Mucosa of descending colon (tissue), 3 donors: ENCODE results near the gene SDK1. TPM values are rescaled to one million over a fixed set of nuclear protein-coding genes. Genes with fewer than 3 reads are reported as not detected.

ENCODE experiments used
- ATAC-seq: fragments of 200-7000 bp; cut with Tn5 transposase; one replicate; pipeline ENCODE4 v1.9.1; 2020; ENCODE audit warnings: mild to moderate bottlenecking, moderate library complexity
- DNase-seq, 3 donors: peaks; one replicate each; pipeline ENCODE4 v3.0.0-alpha.2; 2020
- H3K36me3 ChIP-seq: fragments of 200-600 bp; one replicate; pipeline ENCODE4 v1.8.0; 2021; ENCODE audit warnings: low read depth, mild to moderate bottlenecking
- H3K4me1 ChIP-seq: fragments of 200-600 bp; one replicate; pipeline ENCODE4 v1.8.0; 2021; ENCODE audit warnings: low read depth, mild to moderate bottlenecking
- H3K4me3 ChIP-seq: fragments of 200-600 bp; one replicate; pipeline ENCODE4 v1.8.0; 2021; ENCODE audit warnings: mild to moderate bottlenecking
- H3K9me3 ChIP-seq: fragments of 200-600 bp; one replicate; pipeline ENCODE4 v1.8.0; 2021; ENCODE audit warnings: mild to moderate bottlenecking
- CTCF ChIP-seq: fragments of 200-600 bp; IDR thresholded peaks from one replicate; pipeline ENCODE4 v1.8.0; 2022; ENCODE audit warnings: antibody characterized with exemption, mild to moderate bottlenecking
- intact Hi-C, 2 donors: fragments of 100-400 bp; cut with DNase I in 1 of 2; cut with micrococcal nuclease in 1 of 2; formaldehyde crosslinking; loops; one replicate each; pipeline versions ENCODE4 v1.11.0 to v1.11.1; 2022; cut with DNase I, micrococcal nuclease
- total RNA-seq, 3 donors: library from RNA; stranded (reverse); fragmentation: NEBNext Ultra II Directional in 2 of 3; extraction: Animal tissue kit (Norgen Biotek cat#: 25700) in 2 of 3; gene quantifications; one replicate each; pipeline versions ENCODE4 v1.2.1 to v1.2.4, GENCODE V29; 2021 to 2023
- donor health status: DM: no; HTN: no; CAD: no; lungs with moderate emphysema.
- donor health status: DM: no; HTN: no; CAD: no.
- donor health status: DM: no; HTN: yes; CAD: no.

Gene SDK1
- total RNA-seq, 3 donors from 2014 or later = 2.7 to 20.2 (median 4.2) TPM

GRCh38 chr7:3482147-3482921 is 181.3 kb downstream of the SDK1 start:
- DNase-seq (peak in 1 of 3 donors; percentile 51), ATAC-seq (peak; percentile 61)
- Histone ChIP-seq H3K36me3 (no peaks in the 10 kb centered on the region), H3K4me1 (no peaks in the 10 kb centered on the region), H3K4me3 (no peak overlapping the region), H3K9me3 (no peaks in the 10 kb centered on the region)
- TF ChIP-seq CTCF = peak; percentile 25
- intact Hi-C loops = no loop called here

- ATAC-seq = no peak
- H3K36me3 ChIP-seq = no peaks in the 10 kb centered on the region
- no peaks in the 10 kb centered on the region for H3K9me3 ChIP-seq
- no peak overlapping the region for H3K4me3 ChIP-seq
- intact Hi-C loops = no loop called here
- no peak for TF ChIP-seq CTCF
- no peaks in the 10 kb centered on the region for H3K4me1 ChIP-seq
- no peak for DNase-seq
Measured at GRCh38 chr7:3486841-3487240, 185.8 kb downstream of the SDK1 start.

GRCh38 chr7:3488829-3489228 is 187.8 kb downstream of the SDK1 start:
- Histone ChIP-seq H3K9me3 (no peaks in the 10 kb centered on the region), H3K4me3 (no peak overlapping the region), H3K4me1 (no peaks in the 10 kb centered on the region), H3K36me3 (no peaks in the 10 kb centered on the region)
- intact Hi-C loops = no loop called here
- TF ChIP-seq CTCF = no peak
- ATAC-seq (no peak), DNase-seq (no peak)

GRCh38 chr7:3493499-3493898 is 192.4 kb downstream of the SDK1 start:
- Histone ChIP-seq H3K4me1 (no peaks in the 10 kb centered on the region), H3K9me3 (no peaks in the 10 kb centered on the region), H3K4me3 (no peak overlapping the region), H3K36me3 (no peaks in the 10 kb centered on the region)
- no peak for DNase-seq
- TF ChIP-seq CTCF = no peak
- intact Hi-C loops = no loop called here
- ATAC-seq = no peak

- no peak for DNase-seq
- Histone ChIP-seq H3K4me3 (no peak overlapping the region), H3K36me3 (no peaks in the 10 kb centered on the region), H3K9me3 (peaks cover 3% of the 10 kb centered on the region), H3K4me1 (no peaks in the 10 kb centered on the region)
- intact Hi-C loops = no loop called here
- ATAC-seq = no peak
- TF ChIP-seq CTCF = no peak
Measured at GRCh38 chr7:3494947-3495346, 193.9 kb downstream of the SDK1 start.

- ATAC-seq (no peak), DNase-seq (no peak)
- Histone ChIP-seq H3K4me3 (no peak overlapping the region), H3K9me3 (peaks cover 7% of the 10 kb centered on the region), H3K36me3 (no peaks in the 10 kb centered on the region), H3K4me1 (no peaks in the 10 kb centered on the region)
- intact Hi-C loops = no loop called here
- no peak for TF ChIP-seq CTCF
Measured at GRCh38 chr7:3495530-3495929, 194.5 kb downstream of the SDK1 start.
